Activated CD8-positive, alpha-beta memory T cell treated with anti-CD3 and anti-CD28 coated beads for 48 hours (primary cell): ENCODE data around the gene CATSPERE.
"Not testable (repeated sequence)": the region's sequence is repeated elsewhere in the genome, so short reads cannot be mapped to it uniquely, and the experiment has no call there.

Experiments
- DNase-seq, 3 experiments: peaks; one replicate each; pipeline ENCODE4 v3.0.0-alpha.2; 2020; ENCODE audit warnings: low read depth in 2 of 3, low spot score in 2 of 3

The CATSPERE gene

DNA sequence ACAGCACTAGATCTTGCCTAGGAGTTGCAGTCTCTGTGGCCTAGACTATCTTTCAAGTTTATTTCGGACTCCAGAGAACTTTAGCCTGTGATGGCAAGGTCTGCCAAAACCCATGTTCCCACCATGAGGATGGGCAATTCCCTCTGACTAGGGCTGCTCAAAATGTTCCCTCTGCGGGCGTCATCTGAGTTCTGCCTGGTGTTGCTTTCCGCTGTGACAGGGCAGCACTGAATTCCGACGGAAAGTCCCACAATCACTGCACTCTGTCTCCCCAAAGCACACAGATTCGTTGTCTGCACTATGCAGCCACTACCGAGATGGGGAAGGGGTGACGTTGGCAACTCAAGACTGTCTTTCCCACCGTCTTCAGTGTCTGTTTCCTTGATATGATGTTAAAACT, 75.2 kb downstream of the CATSPERE start:
- DNase-seq = no peak

GRCh38 chr1:244545511-244545910, 84.4 kb downstream of the CATSPERE start:
- DNase-seq = no peak

- no peak for DNase-seq
Measured at GRCh38 chr1:244548558-244549115, 87.6 kb downstream of the CATSPERE start.

DNA sequence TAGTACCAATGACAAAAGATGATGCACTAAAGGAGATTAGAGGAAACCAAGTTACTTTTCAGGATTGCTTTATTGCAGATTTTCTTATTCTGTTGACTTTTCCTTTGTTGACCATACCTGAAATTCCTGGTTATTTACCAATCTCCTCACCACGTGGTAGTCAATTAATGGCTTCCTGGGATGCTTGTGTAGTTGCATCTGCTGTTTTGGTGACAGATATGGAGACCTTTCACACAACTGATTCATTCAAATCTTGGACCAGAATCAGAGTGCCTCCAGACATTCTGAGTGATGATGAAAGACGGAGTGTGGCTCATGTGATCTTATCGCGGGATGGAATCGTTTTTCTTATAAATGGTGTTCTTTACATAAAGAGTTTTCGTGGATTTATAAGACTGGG, 91.3 kb downstream of the CATSPERE start:
- no peak for DNase-seq

GRCh38 chr1:244556263-244556662, 95.2 kb downstream of the CATSPERE start:
- no peak for DNase-seq

DNA sequence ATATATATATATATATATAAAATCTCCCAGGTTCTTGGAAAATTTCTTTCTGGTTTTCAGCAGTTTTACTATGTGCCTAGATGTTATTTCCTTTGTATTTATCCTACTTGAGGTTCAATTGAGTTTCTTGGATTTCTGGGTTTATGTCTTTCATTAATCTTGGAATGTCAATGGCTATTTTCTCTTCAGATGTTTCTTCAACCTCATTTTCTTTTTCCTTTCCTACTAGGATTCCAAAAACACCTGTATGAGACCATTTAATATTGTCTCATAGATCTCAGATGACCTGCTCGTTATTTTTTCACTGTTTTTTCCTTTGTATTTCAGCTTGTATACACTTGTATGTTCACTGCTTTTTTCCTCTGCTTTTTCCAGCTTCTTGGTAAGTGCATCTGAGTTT, 96.5 kb downstream of the CATSPERE start:
- no peak for DNase-seq

DNA sequence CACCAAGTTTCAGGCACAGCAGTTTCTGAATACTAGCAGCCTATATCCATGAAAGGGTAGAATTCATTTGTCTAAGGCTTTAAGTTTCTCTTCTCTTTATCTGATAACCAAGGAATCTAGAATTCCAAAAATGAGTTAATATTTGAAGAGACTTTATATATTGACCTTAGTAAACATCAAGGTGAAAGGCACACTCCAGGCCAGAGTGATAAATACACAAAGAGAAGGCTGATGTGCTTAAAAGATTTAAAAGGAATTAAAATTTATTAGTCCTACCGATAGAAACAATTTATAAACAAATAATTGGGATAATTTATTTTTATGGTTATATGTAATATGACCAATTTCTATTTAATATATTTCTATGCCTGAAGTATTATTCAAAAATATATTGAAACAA, 98.5 kb downstream of the CATSPERE start:
- DNase-seq = no peak

GRCh38 chr1:244562877-244563276, 101.8 kb downstream of the CATSPERE start:
- not testable (repeated sequence) for DNase-seq

DNA sequence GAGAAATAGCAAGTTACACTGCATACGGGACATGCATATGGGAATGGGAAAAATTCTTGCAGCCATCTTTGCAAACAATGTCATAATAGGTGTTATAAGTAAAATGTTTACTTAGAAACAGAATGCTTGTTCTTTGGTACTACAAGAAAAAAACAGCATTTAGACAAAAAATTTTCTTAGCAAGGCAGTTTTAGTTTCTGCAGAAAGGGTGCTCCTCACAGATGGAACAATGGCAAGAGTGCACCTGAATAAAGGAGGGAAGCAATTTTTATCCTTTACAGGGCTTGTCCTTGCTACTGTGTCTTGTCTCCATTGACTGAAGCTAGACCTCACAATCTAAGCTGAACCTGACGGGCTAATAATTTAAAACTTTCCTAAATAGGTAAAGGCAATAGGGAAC, 112.7 kb downstream of the CATSPERE start:
- DNase-seq = no peak

GRCh38 chr1:244576259-244576892, 115.3 kb downstream of the CATSPERE start:
- no peak for DNase-seq

GRCh38 chr1:244578205-244578604, 117.1 kb downstream of the CATSPERE start:
- not testable (repeated sequence) for DNase-seq

DNA sequence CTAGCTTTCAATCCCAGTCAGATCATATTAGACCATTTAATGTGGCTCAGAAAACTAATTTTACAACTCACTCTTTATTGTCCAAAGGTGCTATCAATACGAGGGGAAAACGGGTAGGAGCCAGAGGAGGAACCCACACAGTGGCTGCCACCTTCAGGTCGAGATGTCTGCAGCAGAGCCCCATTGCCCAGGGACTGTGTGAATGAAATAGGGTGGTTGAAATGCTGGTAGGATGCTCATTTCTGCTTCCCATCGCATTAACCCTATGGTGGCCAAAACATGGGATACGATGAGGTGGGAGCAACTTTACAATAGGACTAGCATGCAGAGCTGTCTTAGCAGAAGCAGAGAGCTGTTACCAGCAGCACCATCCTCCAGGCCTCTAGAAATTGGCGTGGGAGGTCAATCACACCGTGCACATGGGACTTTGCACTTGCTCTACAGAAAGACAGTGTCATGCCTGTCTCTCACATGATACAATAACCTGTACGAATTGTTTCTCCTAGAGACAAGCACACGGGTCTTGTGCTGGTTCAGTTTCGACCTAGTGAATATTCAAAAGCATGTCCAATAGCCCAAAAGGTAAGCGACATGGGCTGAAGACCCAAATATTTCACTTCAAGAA, 122.4 kb downstream of the CATSPERE start:
- no peak for DNase-seq

DNA sequence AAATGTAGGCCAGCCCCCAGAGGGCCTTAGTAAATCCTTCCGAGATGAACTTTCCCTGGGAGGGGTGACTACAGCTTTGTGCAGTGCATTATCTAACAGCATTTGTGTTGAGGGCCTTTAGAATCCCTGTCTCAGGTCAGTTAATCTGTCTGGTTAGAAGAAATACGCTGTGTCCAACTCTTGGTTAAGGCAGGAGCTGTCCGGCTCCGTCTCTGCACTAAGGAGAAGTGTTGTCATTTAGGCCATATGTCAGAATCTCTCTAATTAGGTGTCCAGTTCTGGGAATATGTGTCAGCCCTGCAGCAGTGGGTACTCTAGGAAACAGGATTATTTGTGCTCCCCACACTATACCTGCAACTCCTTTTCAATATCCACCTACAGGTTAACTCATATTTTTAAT, 124.8 kb downstream of the CATSPERE start:
- no peak for DNase-seq

- DNase-seq = no peak
Measured at GRCh38 chr1:244590670-244591069, 129.6 kb downstream of the CATSPERE start.

DNA sequence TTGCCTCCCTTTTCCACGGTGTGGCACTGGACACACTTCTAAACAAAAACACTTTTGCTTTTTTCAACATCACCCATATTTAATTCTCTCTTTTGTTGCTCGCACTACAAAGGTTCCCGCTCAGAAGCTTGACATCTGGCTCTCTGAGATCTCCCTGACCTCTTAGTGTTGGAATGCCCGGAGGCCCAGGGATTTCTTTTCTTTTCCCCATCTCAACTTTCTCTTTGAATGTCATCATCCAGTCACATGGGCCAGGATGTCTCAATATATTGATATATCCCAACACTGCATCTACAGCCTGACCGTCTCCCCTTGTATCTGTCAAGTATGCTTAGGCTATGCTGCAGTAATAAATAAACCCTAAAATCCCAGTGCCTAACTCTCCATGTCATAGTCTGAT, 137.5 kb downstream of the CATSPERE start:
- no peak for DNase-seq

- DNase-seq = peak in 1 of 3 experiments; percentile 1
Measured at GRCh38 chr1:244599937-244600350, 138.9 kb downstream of the CATSPERE start.

- no peak for DNase-seq
Measured at GRCh38 chr1:244601336-244601735, 140.3 kb downstream of the CATSPERE start.

DNA sequence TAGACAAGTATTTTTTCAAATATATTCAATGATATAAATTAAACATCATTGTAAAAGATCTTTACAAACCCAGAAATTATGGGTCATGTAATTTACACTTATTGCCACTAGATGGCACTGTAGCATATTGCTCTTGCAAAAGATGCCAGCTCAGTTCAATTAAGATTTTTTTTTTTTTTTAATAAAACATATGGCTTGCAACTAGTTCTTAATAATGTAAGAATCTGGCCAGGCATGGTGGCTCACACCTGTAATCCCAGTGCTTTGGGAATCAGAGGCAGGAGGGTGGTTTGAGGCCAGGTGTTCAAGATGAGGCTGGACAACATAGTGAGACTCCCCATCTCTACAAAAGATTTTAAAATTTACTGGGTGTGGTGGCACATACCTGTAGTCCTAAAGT, 142.4 kb downstream of the CATSPERE start:
- DNase-seq = no peak

GRCh38 chr1:244605835-244606370, 144.8 kb downstream of the CATSPERE start:
- DNase-seq = no peak

DNA sequence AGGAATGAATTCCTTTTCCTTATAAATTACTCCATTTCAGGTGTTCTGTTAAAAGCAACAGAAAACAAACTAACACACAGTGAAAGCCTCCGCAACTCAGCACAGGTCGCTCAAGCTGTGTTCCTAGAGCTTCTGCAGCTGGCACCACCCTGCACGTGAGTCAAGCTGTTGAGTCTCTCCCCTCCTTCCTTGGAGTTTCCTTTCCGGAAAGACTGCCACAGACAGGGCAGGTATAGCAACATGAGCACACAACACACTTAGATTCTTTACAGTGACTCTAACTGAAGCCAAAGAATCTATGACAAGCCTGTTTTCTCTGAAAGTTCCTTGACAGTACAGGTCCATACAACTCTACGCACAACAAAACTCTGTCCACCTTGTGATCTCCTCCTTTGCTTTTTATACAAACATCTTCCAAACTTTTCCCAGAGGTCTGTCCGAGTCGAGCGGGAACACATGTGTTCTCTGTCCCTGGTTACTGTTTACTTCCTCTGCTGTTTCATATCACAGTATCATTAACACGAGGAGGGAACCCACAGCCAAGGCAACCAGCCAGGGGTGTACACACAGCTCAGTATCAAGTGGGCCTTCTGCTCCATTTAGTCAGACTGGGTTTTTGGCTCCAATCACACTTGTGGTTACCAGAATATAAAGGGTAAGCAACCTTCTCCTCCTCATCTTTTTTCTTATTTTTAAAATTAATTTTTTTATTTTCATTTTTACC, 153.2 kb downstream of the CATSPERE start:
- DNase-seq = no peak

GRCh38 chr1:244614879-244615278, 153.8 kb downstream of the CATSPERE start:
- DNase-seq = no peak

DNA sequence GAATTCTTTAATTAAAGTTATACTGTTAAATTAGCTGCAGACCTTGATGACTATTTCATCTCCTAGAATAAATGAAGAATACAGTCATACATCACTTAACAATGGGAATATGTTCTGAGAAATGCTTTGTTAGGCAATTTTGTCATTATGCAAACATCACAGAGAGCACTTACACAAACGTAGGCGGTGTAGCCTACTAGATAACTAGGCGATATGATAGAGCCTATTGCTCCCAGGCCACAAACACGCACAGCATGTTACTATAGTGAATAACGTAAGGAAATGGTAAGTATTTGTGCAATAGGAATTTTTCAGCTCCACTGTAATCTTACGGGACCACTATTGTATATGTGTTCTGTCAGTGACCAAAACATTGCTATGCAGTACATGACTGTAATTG, 154.2 kb downstream of the CATSPERE start:
- DNase-seq = no peak
